Spleen (tissue), 7 donors: ENCODE measurements around the gene VWCE.

Experiments used
- POLR2A ChIP-seq, 3 donors: fragments of 450-650 bp; IDR thresholded peaks; one replicate each; pipeline ENCODE4 v1.5.1; 2017; ENCODE audit warnings: antibody characterized with exemption in 3 of 3, mild to moderate bottlenecking in 1 of 3
- TF ChIP-seq, protein P1 (sequence below), 11 experiments: fragments of 200-600 bp in 7 of 11; fragments of 450-650 bp in 4 of 11; sonication (generic) in 4 of 11; IDR thresholded peaks in 8 of 11; conservative IDR thresholded peaks in 3 of 11; 1 replicate in 7 of 11; 2 replicates in 4 of 11; pipeline versions ENCODE4 v1.4.0 to v1.8.0; 2016 to 2021; ENCODE audit warnings: antibody characterized with exemption in 11 of 11, inconsistent platforms in 4 of 11, mild to moderate bottlenecking in 1 of 11
- donor health status: DM: no; HTN: no; CAD: no; lungs with moderate emphysema.
- donor health status: DM: no; HTN: no; CAD: no.
- donor health status: DM: no; HTN: no; CAD: no.

- TF ChIP-seq POLR2A (IDR thresholded peaks at IDR 0.05): no peak
- TF ChIP-seq, protein P1, sequence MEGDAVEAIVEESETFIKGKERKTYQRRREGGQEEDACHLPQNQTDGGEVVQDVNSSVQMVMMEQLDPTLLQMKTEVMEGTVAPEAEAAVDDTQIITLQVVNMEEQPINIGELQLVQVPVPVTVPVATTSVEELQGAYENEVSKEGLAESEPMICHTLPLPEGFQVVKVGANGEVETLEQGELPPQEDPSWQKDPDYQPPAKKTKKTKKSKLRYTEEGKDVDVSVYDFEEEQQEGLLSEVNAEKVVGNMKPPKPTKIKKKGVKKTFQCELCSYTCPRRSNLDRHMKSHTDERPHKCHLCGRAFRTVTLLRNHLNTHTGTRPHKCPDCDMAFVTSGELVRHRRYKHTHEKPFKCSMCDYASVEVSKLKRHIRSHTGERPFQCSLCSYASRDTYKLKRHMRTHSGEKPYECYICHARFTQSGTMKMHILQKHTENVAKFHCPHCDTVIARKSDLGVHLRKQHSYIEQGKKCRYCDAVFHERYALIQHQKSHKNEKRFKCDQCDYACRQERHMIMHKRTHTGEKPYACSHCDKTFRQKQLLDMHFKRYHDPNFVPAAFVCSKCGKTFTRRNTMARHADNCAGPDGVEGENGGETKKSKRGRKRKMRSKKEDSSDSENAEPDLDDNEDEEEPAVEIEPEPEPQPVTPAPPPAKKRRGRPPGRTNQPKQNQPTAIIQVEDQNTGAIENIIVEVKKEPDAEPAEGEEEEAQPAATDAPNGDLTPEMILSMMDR (IDR thresholded peaks at IDR 0.05 in 8 of 11, conservative IDR thresholded peaks at IDR 0.05 in 3 of 11): no peak
These were observed 32.6 kb upstream of the VWCE start for GRCh38 chr11:61327669-61328071.
